Inflammatory macrophage treated with lipopolysaccharide for 4 hours (primary cell): ENCODE results near the gene PTMA.
A peak's percentile ranks its signal among the peaks of the same experiment; 100 is the strongest.
"Not testable (repeated sequence)": the region's sequence is repeated elsewhere in the genome, so short reads cannot be mapped to it uniquely, and the experiment has no call there.

Source experiments
- DNase-seq: peaks from one replicate; pipeline ENCODE4 v3.0.0-alpha.2; 2020

PTMA gene, protein sequence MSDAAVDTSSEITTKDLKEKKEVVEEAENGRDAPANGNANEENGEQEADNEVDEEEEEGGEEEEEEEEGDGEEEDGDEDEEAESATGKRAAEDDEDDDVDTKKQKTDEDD

DNA sequence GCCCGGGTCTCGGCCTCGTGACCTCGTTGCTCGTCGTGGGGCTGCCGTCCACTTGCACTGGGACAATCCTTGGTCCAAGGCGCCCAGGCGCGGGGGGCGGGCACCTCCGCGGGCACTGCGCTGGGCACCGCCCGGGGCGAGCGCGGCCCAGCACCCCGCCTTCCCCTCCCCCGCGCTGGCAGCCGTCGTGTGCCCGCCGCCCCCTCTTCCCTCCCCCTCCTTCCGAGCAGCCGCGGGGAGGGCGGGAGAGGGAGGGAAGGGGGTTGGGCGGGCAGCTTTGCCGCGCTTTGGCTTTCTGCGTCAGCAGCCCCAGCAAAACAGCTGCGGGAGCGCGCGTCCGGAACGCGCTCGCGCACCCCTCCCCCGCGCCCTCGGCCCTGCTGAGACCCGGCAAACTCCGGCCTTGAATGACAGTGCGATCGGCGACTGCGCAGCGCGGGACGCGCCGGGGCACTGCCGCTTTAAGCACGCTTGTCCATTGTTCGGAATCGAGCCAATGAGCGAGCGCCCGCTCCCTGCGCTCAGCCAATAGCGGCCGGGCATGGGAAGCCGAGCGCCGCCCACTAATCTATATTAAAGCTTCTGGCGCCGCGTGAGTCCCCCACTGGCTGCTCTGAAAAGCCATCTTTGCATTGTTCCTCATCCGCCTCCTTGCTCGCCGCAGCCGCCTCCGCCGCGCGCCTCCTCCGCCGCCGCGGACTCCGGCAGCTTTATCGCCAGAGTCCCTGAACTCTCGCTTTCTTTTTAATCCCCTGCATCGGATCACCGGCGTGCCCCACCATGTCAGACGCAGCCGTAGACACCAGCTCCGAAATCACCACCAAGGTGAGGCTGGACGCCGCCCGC, at the start of gene PTMA:
Gene PTMA (plus strand): TSS at position 599 of the 846 bp plus-strand sequence. CDS start 182 bp downstream, at position 781.
- DNase-seq = peak; percentile 100

DNA sequence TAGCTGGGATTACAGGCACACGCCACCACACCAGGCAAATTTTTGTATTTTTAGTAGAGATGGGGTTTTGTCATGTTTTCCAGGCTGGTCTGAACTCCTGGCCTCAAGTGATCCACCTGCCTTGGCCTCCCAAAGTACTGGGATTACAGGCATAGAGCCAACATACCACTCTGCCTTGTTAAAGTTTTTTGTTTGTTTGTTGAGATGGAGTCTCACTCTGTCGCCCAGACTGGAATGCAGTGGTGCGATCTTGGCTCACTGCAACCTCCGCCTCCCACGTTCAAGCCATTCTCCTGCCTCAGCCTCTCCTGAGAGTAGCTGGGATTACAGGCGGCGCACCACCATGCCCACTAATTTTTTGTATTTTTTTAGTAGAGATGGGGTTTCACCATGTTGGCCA, 48.3 kb upstream of the PTMA start:
- DNase-seq = not testable (repeated sequence)

DNA sequence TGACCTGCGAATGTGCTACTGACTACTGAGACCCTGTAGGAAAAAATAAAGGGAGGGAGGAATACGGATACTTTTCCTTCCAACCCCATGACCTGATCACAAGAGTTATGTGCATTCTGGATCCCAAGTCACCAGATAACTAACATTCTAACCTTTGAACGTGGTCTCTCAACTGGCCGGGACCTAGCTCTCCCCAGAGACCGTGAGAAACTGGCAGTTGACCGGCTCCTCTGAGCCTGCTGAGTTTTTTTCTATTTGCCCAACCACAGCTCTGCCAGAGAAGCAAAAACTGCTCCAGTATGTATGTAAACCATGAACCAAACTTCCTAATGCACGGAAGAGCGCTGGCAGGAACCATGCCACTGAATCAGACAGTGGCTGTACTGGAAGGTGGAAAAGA, 47.5 kb upstream of the PTMA start:
- no peak for DNase-seq

DNA sequence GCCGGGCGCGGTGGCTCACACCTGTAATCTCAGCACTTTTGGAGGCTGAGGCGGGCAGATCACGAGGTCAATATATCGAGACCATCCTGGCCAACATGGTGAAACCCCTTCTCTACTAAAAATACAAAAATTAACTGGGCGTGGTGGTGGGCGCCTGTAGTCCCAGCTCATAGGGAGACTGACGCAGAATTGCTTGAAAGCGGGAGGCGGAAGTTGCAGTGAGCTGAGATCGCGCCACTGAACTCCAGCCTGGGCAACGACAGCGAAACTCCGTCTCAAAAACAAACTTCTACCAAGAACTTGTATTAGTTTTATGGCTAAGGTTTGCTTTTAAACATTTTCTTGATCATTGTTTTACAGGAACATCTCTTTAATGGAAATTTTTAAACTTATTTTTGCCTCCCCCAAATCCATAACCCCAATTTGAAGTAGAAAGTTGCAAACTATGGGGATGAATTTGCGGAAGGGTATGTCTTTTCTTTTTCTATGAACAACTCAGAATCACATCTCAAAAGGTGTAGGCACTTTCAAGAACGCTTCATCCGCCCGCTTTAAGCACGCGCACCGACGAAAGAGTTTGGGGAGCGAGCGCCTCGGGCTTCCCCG, 46.8 kb upstream of the PTMA start:
- no peak for DNase-seq

DNA sequence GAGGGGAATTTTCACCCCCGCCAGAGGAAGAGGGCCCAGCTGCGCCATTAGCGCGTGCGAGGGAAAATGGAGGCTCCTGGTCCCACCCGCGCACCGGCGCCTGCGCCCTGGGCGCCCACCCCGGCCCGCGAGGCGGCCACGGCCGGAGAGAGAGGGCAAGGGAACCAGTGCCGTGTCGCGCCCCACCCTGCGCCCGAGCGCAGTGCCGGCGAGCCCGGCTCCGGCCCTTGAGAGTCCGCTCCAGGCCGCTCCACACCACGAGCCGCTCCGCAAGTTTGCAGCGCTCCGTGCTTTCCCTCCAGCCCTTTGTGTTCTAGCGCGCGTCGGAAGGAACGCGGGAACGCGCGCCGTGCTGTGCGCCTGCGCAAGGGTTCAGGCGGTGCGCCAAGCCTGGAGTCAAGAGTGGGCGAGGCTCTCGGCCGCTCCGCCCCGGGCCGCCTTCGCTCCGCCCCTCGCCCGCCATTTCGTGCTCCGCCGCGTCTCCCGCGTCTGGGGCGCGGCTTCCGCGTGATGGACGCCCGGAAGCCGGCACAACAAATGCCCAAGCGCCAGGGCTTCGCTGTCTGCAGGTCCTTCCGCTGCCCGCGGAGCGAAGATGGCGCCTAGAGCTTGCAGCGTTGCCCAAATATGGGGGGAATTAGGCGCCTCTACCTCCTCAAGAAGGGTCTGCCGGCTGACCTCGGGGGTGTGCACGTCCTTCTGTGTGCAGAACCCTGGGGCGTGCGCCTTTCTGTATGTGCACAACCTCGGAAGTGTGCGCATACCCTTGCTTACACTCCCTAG, 46.1 kb upstream of the PTMA start:
- peak; percentile 98 for DNase-seq

DNA sequence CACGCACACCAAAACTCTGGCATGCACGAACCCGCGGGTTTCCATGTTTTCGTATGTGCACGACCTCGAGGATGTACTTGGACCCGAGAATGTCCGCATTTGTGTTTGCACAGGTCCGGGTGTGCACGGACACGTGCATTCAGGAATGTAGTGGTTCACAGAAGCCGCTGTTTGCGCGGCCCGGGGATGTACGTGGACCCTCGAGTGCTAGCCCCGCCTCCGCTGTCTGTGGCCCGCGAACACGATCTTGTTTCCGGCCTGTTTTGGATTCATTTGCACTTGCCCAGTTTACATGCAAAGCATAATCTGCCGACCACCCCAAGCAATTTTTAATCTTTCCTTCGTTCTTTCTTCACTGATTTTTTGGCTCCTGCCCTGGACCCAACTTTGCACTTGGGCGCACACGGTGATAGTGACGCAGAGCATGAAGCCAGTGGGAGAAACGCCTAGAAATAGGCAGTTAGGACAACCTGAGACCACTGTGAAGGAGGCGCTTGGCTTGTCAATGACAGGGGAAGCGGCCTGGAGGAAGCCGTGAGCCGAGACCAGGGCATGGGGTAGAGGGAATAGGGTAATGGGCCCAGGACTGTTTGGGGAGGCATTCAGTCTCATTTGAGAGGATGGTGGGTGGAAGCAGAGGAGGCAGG, 45.4 kb upstream of the PTMA start:
- DNase-seq = no peak

DNA sequence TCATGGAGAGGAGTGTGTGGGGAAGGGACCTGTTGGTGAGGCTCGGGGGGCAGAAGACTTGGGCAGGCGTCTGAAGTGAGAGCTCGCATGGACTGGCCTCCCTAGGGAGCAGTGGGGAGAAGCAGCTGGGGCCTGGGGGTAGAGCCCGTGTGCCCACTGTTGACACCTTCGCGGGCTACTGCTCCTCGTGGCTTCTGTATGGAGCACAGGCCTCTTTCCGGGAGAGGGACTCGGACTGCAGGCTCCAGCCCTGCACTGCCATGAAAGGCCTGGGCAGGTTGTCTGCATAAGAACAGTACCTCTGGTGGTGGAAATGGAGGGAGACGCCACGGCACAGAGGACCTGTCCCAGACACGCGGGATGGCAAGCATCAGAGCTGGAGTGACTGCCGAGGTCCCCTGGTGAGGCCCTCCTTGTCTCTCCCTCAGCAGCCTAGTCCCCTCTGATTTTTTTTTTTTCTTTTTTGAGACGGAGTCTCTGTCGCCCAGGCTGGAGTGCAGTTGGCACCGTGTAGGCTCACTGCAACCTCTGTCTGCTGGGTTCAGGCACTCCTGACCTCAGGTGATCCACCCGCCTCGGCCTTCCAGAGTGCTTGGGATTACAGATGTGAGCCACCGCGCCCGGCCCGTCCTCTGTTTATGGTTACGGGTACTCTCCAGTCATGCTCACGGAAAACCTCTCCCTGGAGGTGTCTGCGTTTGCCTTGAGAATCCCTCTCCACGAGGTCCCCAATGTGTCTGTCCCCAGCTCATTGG, 44.7 kb upstream of the PTMA start:
- DNase-seq = no peak

DNA sequence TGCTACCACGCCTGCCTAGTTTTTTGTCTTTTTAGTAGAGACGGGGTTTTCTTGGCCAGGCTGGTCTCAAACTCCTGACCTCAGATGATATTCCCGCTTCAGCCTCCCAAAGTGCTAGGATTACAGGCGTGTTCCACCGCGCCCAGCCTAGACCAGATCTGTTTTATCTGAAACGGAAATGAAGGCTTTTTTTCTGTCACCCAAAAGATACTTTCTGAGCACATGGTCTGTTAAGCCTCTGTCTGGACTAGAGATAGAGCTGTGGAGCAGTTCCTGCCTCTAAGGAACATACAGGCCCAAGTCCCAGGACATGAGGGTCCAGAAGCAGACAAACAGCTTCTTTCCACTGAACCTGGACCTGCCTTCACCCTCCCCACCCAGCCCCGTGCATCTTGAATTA, 43.6 kb upstream of the PTMA start:
- DNase-seq = no peak

DNA sequence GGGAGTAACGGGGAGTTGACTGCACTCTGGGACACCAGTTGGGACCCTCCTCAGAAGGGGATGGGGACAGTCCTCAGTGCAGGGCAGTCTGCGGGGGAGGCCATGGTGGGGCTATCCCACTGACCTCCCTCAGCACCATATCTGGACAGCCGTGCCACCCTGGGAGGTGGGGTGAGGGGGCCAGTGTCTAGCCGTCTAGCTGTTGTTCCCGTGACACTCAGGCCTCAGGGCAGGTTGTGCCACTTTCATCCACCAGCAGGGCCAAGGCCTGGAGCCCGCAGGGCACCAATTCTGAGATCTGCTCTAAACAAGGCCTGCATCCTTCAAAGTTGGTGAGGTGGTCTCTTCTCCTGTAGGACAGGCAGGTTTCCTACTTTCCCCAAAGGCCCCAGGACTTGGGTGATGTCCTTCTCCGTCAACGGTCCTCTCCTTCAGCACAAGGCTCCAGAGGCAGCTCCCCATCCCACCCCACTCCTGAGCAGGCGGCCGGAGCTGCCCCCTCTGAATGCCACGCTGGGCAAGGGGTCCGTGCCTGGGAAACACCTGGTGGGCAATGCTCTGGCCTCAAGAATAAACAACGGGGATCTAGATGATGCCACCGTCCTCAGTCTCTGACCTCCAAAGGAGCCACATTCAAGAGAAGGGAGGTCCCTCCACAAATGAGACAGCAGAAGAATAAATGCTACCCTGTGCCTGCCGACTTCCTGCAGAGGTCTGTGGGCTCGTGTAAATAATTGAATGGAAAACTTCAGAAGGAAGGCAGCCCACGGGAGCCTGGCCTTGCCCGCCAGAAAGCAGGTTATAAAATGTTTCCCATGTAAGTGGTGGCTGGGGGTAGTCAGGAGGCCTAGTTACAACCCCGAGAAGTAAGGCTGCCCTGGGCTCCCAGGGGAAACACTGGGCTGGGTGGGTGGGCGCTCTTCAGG, 42.8 kb upstream of the PTMA start:
- no peak for DNase-seq

DNA sequence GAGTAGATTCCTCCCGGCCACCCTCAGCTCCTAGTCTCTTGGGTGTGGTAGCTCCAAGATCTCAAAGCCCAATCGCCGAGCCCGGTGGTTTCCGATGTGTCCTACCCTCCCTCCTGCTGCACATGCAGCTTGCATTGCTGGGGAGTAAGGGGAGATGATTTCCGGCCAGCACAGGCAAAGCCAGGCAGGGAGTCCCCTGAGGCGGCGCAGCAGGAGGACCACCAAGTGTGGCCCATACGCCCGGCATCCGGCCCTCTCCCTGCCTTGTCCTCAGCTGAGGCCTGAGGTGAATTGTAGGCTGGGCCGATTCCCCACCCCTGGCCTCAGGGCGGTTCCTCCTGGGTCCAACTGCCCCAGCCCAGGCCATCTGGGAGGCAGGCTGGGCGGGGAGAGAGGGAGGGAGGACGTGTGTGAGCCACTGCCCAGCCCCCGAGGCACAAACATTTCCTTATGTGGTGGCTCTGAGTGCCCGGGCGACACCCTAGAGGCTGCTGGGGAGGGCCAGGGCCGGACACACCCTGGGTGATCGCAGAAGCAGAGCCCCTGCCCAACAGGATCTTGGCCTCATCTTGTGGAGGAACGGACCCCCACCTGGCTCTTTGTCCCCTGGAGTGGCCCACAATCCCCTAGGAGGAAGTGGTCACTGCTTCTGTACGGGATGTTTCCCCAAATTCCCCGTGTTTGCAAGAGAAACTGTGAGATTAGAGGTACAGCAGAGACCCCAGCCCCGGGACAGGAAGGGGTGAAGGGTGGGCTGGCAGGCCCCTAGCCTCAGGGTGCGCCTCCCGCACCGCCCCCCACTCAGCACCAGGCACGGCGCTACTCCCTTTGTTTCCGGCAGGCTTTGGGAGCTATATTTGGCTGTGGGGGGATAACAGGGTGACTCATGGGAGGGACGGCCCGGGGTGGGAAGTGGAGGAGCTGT, 41.9 kb upstream of the PTMA start:
- DNase-seq = peak; percentile 95

DNA sequence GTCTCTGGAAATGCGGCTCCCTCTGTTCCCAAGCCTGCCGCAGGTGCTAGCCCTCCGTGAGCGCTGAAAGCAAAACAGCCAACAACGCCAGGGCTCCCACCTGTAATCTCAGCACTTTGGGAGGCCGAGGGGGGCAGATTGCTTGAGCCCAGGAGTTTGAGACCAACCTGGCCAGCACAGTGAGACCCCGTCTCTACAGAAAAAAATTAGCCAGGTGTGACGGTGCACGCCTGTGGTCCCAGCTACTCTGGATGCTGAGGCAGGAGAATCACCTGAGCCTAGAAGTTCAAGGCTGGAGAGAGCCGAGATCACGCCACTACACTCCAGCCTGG, 41.3 kb upstream of the PTMA start:
- DNase-seq = no peak

DNA sequence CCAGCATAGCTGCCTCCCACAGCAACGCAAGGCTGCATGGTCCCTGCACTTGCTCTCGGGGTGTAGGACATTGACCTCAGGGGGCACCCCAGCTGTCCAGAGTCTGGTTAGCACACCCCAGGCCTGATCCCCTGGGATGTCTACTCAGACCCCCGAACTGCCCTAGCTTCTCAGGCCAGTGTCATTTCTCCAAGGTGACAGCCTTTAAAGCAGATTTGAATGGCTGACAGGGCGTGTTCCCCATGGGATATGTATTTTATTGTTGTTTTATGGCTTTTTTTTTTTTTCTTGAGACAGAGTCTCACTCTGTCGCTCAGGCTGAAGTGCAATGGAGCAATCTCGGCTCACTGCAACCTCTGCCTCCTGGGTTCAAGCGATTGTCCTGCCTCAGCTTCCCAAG, 40.8 kb upstream of the PTMA start:
- DNase-seq = no peak

DNA sequence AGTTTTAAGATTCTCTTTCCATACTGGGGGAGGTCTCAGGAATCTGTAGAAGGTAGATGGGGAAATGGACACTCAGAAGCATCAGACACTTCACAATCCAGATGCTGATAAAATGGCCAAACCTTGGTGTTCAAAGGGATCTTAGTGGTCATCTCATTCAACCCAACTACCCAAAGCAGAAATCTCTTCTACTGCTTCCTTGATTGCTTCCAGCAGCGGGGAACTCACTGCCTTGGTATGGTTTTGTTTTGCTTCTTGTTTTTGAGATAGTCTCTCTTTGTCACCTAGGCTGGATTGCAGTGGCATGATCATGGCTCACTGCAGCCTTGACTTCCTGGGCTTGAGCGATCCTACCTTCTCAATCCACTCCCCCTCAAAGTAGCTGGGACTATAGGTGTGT, 39.3 kb upstream of the PTMA start:
- no peak for DNase-seq

DNA sequence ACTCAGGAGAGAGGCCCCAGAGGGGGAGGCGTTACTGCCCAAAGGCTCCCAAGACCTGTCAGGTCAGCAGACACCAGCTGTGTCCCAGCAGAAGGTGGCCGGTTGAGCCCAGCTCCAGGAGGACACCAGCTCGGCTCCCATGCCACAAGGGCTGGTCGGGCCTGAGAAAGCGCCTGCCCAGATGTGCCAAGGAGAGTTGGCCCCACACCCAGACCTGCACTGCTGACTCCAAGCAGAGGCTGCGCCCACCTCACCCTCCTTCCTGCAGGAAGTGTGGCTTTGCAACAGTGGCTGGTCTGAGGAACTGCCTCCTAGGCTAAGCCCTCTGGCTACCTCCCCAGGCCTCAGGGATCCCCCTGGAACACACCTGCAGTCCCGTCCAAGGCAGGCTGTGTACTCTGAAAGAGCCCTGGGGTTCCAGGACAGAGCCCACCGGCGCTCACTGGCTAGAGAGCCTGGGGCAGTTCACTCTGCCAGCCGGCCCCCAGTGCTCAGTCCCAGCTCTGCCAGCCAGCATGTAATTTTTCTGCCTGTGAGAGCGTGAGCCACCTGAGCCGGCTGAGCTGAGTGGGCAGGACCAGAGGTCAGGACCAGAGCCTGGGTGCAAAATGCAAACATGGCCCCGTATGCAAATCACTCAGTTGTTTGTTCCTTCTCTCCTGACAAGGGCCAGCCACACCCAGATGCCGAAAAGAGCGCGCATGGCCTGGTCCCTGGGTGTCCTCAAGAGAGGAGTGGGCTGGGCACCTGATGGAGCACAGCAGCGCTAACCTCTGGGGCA, 36.9 kb upstream of the PTMA start:
- no peak for DNase-seq

DNA sequence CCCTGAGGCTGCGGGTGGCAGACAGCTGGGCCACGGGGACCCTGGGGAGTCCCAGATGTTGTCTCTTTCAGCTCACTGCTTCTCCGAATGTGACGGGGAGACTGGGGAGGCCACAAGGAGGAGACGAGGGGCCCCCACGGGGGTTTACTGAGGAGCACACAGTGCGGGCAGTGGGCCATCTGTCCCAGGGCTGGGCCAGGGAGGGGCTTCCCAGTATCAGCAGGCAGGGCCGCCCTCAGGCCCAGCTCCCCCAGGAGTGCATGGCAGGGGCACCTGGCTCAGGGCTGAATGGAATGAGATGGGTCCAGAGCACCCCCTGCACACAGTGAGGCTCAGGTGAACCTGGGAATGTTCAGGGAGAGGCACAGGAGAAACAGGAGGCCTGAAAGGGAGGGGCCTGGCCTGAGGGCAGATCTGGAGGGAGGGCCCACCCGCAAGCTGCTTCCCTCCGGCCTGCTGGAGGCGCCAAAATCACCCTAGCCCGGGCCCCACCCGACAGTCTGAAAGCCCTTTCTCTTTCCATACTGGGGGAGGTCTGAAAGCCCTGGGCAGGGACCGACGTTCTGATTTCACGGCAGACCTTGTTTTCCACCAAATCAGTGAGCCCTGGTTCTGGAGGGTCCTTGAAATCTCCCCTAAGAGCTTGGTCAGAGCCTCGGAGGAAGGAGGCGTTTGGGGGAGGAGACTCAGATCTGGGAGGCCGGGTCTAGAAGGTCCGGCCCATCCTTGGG, 35.5 kb upstream of the PTMA start:
- peak; percentile 22 for DNase-seq

DNA sequence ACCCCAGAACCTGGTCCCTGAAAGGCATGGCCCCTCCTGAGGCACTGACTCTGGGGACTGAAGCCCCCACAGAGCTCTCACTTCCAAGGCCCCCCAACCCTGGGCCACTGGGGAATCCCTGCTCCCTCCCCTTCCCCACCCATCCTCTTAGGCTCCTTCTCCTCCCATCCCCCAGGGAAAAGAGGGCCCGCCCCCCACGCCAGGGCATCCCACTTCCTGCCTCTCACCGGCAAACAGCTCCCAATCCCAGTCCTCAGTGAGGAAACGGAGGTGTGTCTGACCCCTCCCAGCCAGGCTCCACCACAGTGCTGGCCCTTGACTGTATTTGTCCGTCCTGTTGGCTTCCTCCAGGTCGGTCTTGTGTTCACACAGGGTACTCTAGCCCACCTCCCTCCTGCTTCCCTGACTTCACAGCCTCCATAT, 35.0 kb upstream of the PTMA start:
- DNase-seq = no peak

DNA sequence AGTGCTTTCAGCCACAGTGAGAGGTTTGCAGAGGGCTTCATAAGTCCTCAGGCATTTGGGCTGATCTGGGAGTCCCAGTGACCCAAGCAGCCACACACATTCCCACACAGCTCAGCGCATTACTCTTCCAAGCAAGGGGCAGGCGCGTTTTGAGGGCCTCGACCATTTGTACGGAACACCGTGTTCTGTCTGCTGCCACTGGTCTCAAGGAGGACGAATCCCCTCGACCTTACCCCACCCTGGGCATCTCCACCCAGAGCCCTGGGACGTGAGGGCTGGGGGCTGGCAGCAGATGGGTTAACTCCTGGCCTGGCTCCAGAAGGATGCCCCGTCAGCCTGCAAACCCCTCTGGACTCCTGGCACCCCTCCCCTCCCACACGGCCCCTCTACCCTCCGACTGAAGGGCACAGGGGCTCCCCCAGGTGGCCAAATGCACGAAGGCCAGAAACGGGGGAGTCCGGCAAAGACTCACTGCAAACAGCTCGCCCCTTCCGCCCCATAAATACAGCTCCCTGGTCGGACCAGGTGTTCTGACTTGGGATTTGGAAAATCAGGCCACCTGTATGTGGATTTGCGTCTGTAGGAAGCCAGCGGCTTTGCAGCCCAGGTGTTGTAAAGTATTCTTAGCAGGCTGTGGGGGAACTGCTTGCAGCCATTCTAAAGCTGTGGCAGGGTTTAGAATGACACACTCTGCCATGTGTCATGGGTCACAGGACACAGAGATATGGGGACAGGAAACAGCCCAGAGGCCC, 33.6 kb upstream of the PTMA start:
- DNase-seq = peak; percentile 77

DNA sequence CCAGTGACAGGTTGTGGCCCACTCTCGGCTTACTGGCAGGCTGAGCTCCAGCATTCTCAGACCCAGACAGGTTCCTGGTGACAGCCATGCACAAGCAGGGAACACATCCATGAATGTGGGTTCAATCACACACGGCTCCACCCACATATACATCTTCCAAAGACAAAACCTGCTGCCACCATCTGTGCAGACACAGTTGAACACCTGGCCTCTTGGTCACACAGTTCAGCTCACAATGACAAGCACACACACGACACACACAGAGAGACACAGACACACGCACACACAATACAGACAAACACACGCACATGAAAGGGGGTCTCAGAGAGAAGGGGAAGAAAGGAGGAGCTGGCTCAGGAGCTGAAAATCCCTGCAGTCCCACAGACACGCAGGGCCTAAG, 32.1 kb upstream of the PTMA start:
- DNase-seq = no peak
